ENCODE data around the gene CALR.
"Not testable (repeated sequence)": the region's sequence is repeated elsewhere in the genome, so short reads cannot be mapped to it uniquely, and the experiment has no call there.

The CALR gene

GRCh38 chr19:12953799-12954611 is 15.6 kb downstream of the CALR start:
- no peak for TF ChIP-seq CTCF (IDR thresholded peaks at IDR 0.05; ENCODE audit: insufficient read depth, low read depth, low read length, missing control alignments)
- no peak overlapping the region for H3K4me3 ChIP-seq (ENCODE audit: low read depth, low read length)
- no peak for DNase-seq (ENCODE audit: low read depth)

- H3K4me3 ChIP-seq (ENCODE audit: low read depth, low read length), result no peak overlapping the region
- DNase-seq (ENCODE audit: low read depth), result no peak
- no peak for TF ChIP-seq CTCF (IDR thresholded peaks at IDR 0.05; ENCODE audit: insufficient read depth, low read depth, low read length, missing control alignments)
Observed at GRCh38 chr19:12954612-12954962, 16.2 kb downstream of the CALR start.

GRCh38 chr19:12955575-12955974 is 17.2 kb downstream of the CALR start:
- H3K4me3 ChIP-seq (ENCODE audit: low read depth, low read length), result peak overlapping the region; percentile 82

GRCh38 chr19:12955996-12956395 is 17.6 kb downstream of the CALR start:
- DNase-seq (ENCODE audit: low read depth), result no peak
- TF ChIP-seq CTCF (IDR thresholded peaks at IDR 0.05; ENCODE audit: insufficient read depth, low read depth, low read length, missing control alignments), result no peak
- H3K4me3 ChIP-seq (ENCODE audit: low read depth, low read length), result peak overlapping the region; percentile 82

More at GRCh38 chr19:12955575-12955974, 17.2 kb downstream of the CALR start:
- DNase-seq (ENCODE audit: low read depth), result not testable (repeated sequence)

- DNase-seq (ENCODE audit: low read depth), result peak; percentile 92
- no peak for TF ChIP-seq CTCF (IDR thresholded peaks at IDR 0.05; ENCODE audit: insufficient read depth, low read depth, low read length, missing control alignments)
- peak within 1 kb of the TSS; percentile 82 for H3K4me3 ChIP-seq (ENCODE audit: low read depth, low read length)
Observed at GRCh38 chr19:12956446-12957388, 18.3 kb downstream of the CALR start, which contains the start of gene GADD45GIP1. Gene GADD45GIP1 (minus strand): TSS chr19:12957223. CDS start chr19:12957212, 11 bp downstream.

GRCh38 chr19:12957389-12957952 is 19.1 kb downstream of the CALR start:
- not testable (repeated sequence) for DNase-seq (ENCODE audit: low read depth)
- H3K4me3 ChIP-seq (ENCODE audit: low read depth, low read length), result peak overlapping the region; percentile 82

- no peak for DNase-seq (ENCODE audit: low read depth)
- TF ChIP-seq CTCF (IDR thresholded peaks at IDR 0.05; ENCODE audit: insufficient read depth, low read depth, low read length, missing control alignments), result no peak
- H3K4me3 ChIP-seq (ENCODE audit: low read depth, low read length), result no peak overlapping the region
Observed at GRCh38 chr19:12959481-12959880, 21.1 kb downstream of the CALR start.

Data from GM12865 (cell line).